ENCODE data around the gene KL.

KL gene

GRCh38 chr13:33083054-33083453, 66.8 kb downstream of the KL start:
- no peak for TF ChIP-seq CTCF (IDR thresholded peaks at IDR 0.05)
- Mint-ChIP-seq H3K9me3 (peaks cover 5% of the 10 kb centered on the region), H3K4me3 (no peak overlapping the region), H3K27ac (no peak overlapping the region), H3K27me3 (ENCODE audit: low read depth, poor library complexity) (peaks cover 3% of the 10 kb centered on the region), H3K4me1 (peaks cover 57% of the 10 kb centered on the region), H3K36me3 (ENCODE audit: low read depth) (no peaks in the 10 kb centered on the region)
- DNase-seq: no peak

- no peak for DNase-seq
- Mint-ChIP-seq H3K9me3 (peaks cover 13% of the 10 kb centered on the region), H3K4me3 (no peak overlapping the region), H3K36me3 (ENCODE audit: low read depth) (no peaks in the 10 kb centered on the region), H3K4me1 (peaks cover 53% of the 10 kb centered on the region), H3K27ac (no peak overlapping the region), H3K27me3 (ENCODE audit: low read depth, poor library complexity) (no peaks in the 10 kb centered on the region)
- TF ChIP-seq CTCF (IDR thresholded peaks at IDR 0.05): no peak
Measured at GRCh38 chr13:33087091-33087490, 70.9 kb downstream of the KL start.

GRCh38 chr13:33087790-33088189, 71.6 kb downstream of the KL start:
- Mint-ChIP-seq H3K4me3 (no peak overlapping the region), H3K27ac (no peak overlapping the region), H3K9me3 (peaks cover 17% of the 10 kb centered on the region), H3K4me1 (peaks cover 57% of the 10 kb centered on the region), H3K36me3 (ENCODE audit: low read depth) (no peaks in the 10 kb centered on the region), H3K27me3 (ENCODE audit: low read depth, poor library complexity) (no peaks in the 10 kb centered on the region)
- no peak for TF ChIP-seq CTCF (IDR thresholded peaks at IDR 0.05)
- no peak for DNase-seq

GRCh38 chr13:33089311-33089710, 73.1 kb downstream of the KL start:
- peaks cover 5% of the 10 kb centered on the region for H3K36me3 Mint-ChIP-seq (ENCODE audit: low read depth)
- H3K4me3 Mint-ChIP-seq: no peak overlapping the region
- H3K4me1 Mint-ChIP-seq: peaks cover 60% of the 10 kb centered on the region
- H3K27ac Mint-ChIP-seq: no peak overlapping the region
- H3K9me3 Mint-ChIP-seq: peaks cover 23% of the 10 kb centered on the region
- no peak for TF ChIP-seq CTCF (IDR thresholded peaks at IDR 0.05)
- H3K27me3 Mint-ChIP-seq (ENCODE audit: low read depth, poor library complexity): peaks cover 4% of the 10 kb centered on the region
- no peak for DNase-seq

GRCh38 chr13:33090755-33091414, 74.7 kb downstream of the KL start:
- H3K9me3 Mint-ChIP-seq: peaks cover 29% of the 10 kb centered on the region
- DNase-seq: peak; percentile 36
- H3K27ac Mint-ChIP-seq: peak overlapping the region; percentile 82

More at GRCh38 chr13:33090755-33091414, 74.7 kb downstream of the KL start:
- Mint-ChIP-seq H3K4me1 (peaks cover 59% of the 10 kb centered on the region), H3K27me3 (ENCODE audit: low read depth, poor library complexity) (peaks cover 4% of the 10 kb centered on the region), H3K36me3 (ENCODE audit: low read depth) (peaks cover 9% of the 10 kb centered on the region), H3K4me3 (no peak overlapping the region)
- no peak for TF ChIP-seq CTCF (IDR thresholded peaks at IDR 0.05)
